IMR-90 (cell line): ENCODE measurements around the gene ACSF2. TPM values are rescaled to one million over a fixed set of nuclear protein-coding genes. Genes with fewer than 3 reads are reported as not detected.

ENCODE experiments used
- ATAC-seq: fragments of 200-7000 bp; cut with Tn5 transposase; 2 replicates; pipeline ENCODE4 v1.9.1; 2020; ENCODE audit warnings: low read depth, mild to moderate bottlenecking, moderate library complexity
- BruUV-seq: library from RNA; stranded (reverse); fragments of 400-500 nt; replicated peaks from 2 replicates; lab custom pipeline; 2021; lab: Mats Ljungman, UMichigan
- CTCF ChIA-PET: fragments of 300-600 bp; formaldehyde crosslinking; extraction: SDS; loops from one replicate; lab custom pipeline; 2021; ENCODE audit warnings: antibody characterized with exemption; lab: Yijun Ruan, JAX
- POLR2A ChIA-PET: fragments of 300-600 bp; sonication (Branson Sonifier 250); formaldehyde crosslinking; loops from one replicate; lab custom pipeline; 2022; ENCODE audit warnings: antibody characterized with exemption; ENCODE audit not compliant: unreplicated experiment; lab: Charles Lee
- DNase-seq: peaks from one replicate; pipeline ENCODE4 v3.0.0; 2013
- H2AFZ ChIP-seq: replicated peaks from 2 replicates; pipeline ENCODE3; 2013; ENCODE audit warnings: low read length, mild to moderate bottlenecking; ENCODE audit not compliant: poor library complexity
- H2AK5ac ChIP-seq: 2 replicates; pipeline ENCODE4 v1.6.1; 2013; ENCODE audit warnings: low read depth, low read length, inconsistent platforms
- H2AK9ac ChIP-seq: replicated peaks from 2 replicates; pipeline ENCODE3; 2013; ENCODE audit warnings: mild to moderate bottlenecking, low read depth, low read length, moderate library complexity; ENCODE audit not compliant: poor library complexity
- H2BK120ac ChIP-seq: 2 replicates; pipeline ENCODE4 v1.6.1; 2013; ENCODE audit warnings: low read depth, low read length, inconsistent platforms
- H2BK15ac ChIP-seq: 3 replicates; pipeline ENCODE4 v1.6.1; 2013; ENCODE audit warnings: low read depth, low read length, inconsistent platforms
- H2BK20ac ChIP-seq: 2 replicates; pipeline ENCODE4 v1.6.1; 2013; ENCODE audit warnings: low read depth, mild to moderate bottlenecking, inconsistent platforms, low read length, moderate library complexity
- H2BK5ac ChIP-seq: 2 replicates; pipeline ENCODE4 v1.6.1; 2013; ENCODE audit warnings: mild to moderate bottlenecking, low read depth, low read length, inconsistent platforms; ENCODE audit not compliant: poor library complexity, severe bottlenecking
- H3K14ac ChIP-seq: replicated peaks from 2 replicates; pipeline ENCODE4 v1.6.1; 2013; ENCODE audit warnings: low read depth, low read length, inconsistent platforms
- H3K18ac ChIP-seq: 2 replicates; pipeline ENCODE4 v1.6.1; 2013; ENCODE audit warnings: low read depth, low read length, control low read depth
- H3K23ac ChIP-seq: 2 replicates; pipeline ENCODE4 v1.6.1; 2013; ENCODE audit warnings: low read depth, low read length, inconsistent platforms
- H3K27ac ChIP-seq: 2 replicates; pipeline ENCODE4 v1.5.1; 2013; ENCODE audit warnings: mild to moderate bottlenecking, control low read depth, low read length; ENCODE audit not compliant: insufficient read depth
- H3K27me3 ChIP-seq: 2 replicates; pipeline ENCODE4 v1.6.1; 2013; ENCODE audit warnings: low read length; ENCODE audit not compliant: control insufficient read depth, insufficient read depth
- H3K36me3 ChIP-seq: 2 replicates; pipeline ENCODE4 v1.6.1; 2013; ENCODE audit warnings: low read length, mixed read lengths; ENCODE audit not compliant: control insufficient read depth, insufficient read depth
- H3K4ac ChIP-seq: 2 replicates; pipeline ENCODE4 v1.6.1; 2013; ENCODE audit warnings: low read depth, low read length, inconsistent platforms
- H3K4me1 ChIP-seq: 2 replicates; pipeline ENCODE4 v1.6.1; 2013; ENCODE audit warnings: low read length, mixed read lengths; ENCODE audit not compliant: control insufficient read depth, insufficient read depth
- H3K4me2 ChIP-seq: 2 replicates; pipeline ENCODE4 v1.6.1; 2013; ENCODE audit warnings: low read depth, mild to moderate bottlenecking, control low read depth, low read length, moderate library complexity
- H3K4me3 ChIP-seq: 2 replicates; pipeline ENCODE4 v1.5.1; 2013; ENCODE audit warnings: low read depth, mild to moderate bottlenecking, control low read depth, low read length, moderate library complexity; ENCODE audit not compliant: insufficient read depth
- H3K56ac ChIP-seq: 2 replicates; pipeline ENCODE4 v1.6.1; 2013; ENCODE audit warnings: low read length, inconsistent platforms; ENCODE audit not compliant: insufficient read depth; ENCODE audit errors: extremely low read depth
- H3K79me1 ChIP-seq, 2 experiments: 2 replicates each; pipeline ENCODE4 v1.6.1; 2013; ENCODE audit warnings: low read length in 2 of 2, inconsistent platforms in 1 of 2, low read depth in 1 of 2
- H3K9ac ChIP-seq: 2 replicates; pipeline ENCODE4 v1.6.1; 2013; ENCODE audit warnings: low read depth, low read length, control low read depth
- H3K9me1 ChIP-seq: 2 replicates; pipeline ENCODE4 v1.6.1; 2013; ENCODE audit warnings: low read length, inconsistent platforms; ENCODE audit not compliant: insufficient read depth
- H3K9me3 ChIP-seq: 2 replicates; pipeline ENCODE4 v1.6.1; 2013; ENCODE audit warnings: low read length; ENCODE audit not compliant: control insufficient read depth, insufficient read depth
- H4K20me1 ChIP-seq: 2 replicates; pipeline ENCODE4 v1.6.1; 2013; ENCODE audit warnings: low read length, inconsistent platforms; ENCODE audit not compliant: insufficient read depth
- H4K5ac ChIP-seq: 2 replicates; pipeline ENCODE4 v1.6.1; 2013; ENCODE audit warnings: mild to moderate bottlenecking, low read depth, low read length, control low read depth
- H4K8ac ChIP-seq, 2 experiments: 2 replicates each; pipeline ENCODE4 v1.6.1; 2013; ENCODE audit warnings: low read depth in 2 of 2, low read length in 2 of 2, control low read depth in 1 of 2, inconsistent platforms in 1 of 2
- H4K91ac ChIP-seq: 2 replicates; pipeline ENCODE4 v1.6.1; 2013; ENCODE audit warnings: low read depth, low read length, inconsistent platforms; ENCODE audit not compliant: insufficient read depth
- CEBPB ChIP-seq: IDR thresholded peaks from 2 replicates; pipeline ENCODE4 v1.6.1; 2012; ENCODE audit warnings: low read depth, low read length, improper control_type of control experiment
- CTCF ChIP-seq: conservative IDR thresholded peaks from 2 replicates; pipeline ENCODE4 v1.5.1; 2012; ENCODE audit warnings: mild to moderate bottlenecking, low read depth, low read length, improper control_type of control experiment
- MXI1 ChIP-seq: IDR thresholded peaks from 2 replicates; pipeline ENCODE4 v1.6.1; 2012; ENCODE audit warnings: low read depth, mild to moderate bottlenecking, low read length, moderate library complexity, borderline replicate concordance
- NFE2L2 ChIP-seq: fragments of 150-350 bp; IDR thresholded peaks from 2 replicates; pipeline ENCODE4 v1.6.1; 2016; ENCODE audit warnings: low read depth, mild to moderate bottlenecking, low read length
- USF2 ChIP-seq: fragments of 150-350 bp; IDR thresholded peaks from 2 replicates; pipeline ENCODE4 v1.6.1; 2017; ENCODE audit warnings: mild to moderate bottlenecking, antibody characterized with exemption, low read length, low read depth
- WGBS, 2 experiments: methylation state at CpG; one replicate each; pipeline versions ENCODE4 v1.1.5 to v1.1.7; 2013; ENCODE audit warnings: missing lambda C conversion rate in 2 of 2; ENCODE audit not compliant: insufficient read length in 1 of 2; ENCODE audit errors: extremely low coverage in 2 of 2; 5-methylcytosine and 5-hydroxymethylcytosine counted together
- dilution Hi-C: fragments of 300-500 bp; cut with HindIII; formaldehyde crosslinking; loops from one replicate; pipeline ENCODE4 v1.14.3; 2018; ENCODE audit warnings: low sequenced_read_pairs; ENCODE audit not compliant: unreplicated experiment
- in situ Hi-C: fragments of 300-500 bp; cut with MboI; formaldehyde crosslinking; loops from 3 replicates; pipeline ENCODE4 v1.14.3; 2019; ENCODE audit warnings: low sequenced_read_pairs, inconsistent platforms, mixed read lengths
- intact Hi-C: fragments of 100-400 bp; cut with micrococcal nuclease; formaldehyde crosslinking; loops from 2 replicates; pipeline ENCODE4 v1.10.0; 2022
- polyA plus RNA-seq, 3 experiments: library from polyadenylated mRNA; depleted of rRNA; stranded (reverse); fragments of >200 nt; gene quantifications; 2 replicates each; pipeline ENCODE4 v1.2.3, GENCODE V29; 2012; ENCODE audit warnings: low replicate concordance in 1 of 3
- total RNA-seq: library from RNA; depleted of rRNA; stranded (reverse); fragments of >200 nt; gene quantifications from 2 replicates; pipeline ENCODE4 v1.2.3, GENCODE V29; 2012

The ACSF2 gene
- total and polyA plus RNA-seq, 2 of the 4 experiments (the other 2 are of a cell fraction): 18.5 to 27.2 TPM

- H4K5ac ChIP-seq: no peak overlapping the region
- dilution Hi-C loops: no loop called here
- in situ Hi-C loops: no loop called here
- H2BK5ac ChIP-seq: no peak overlapping the region
- H2BK120ac ChIP-seq: no peak overlapping the region
- POLR2A ChIA-PET: no interaction called here
- no CpG with 5 or more reads among the region's 4 CpGs for WGBS, 2 experiments
- H2AK5ac ChIP-seq: no peak overlapping the region
- H2BK20ac ChIP-seq: no peak overlapping the region
- ATAC-seq (no peak), DNase-seq (no peak)
- H3K27ac ChIP-seq: no peak overlapping the region
- no peak overlapping the region for H3K14ac ChIP-seq
- peaks cover 1% of the 10 kb centered on the region; the same call in 1 of the 2 replicates for H3K36me3 ChIP-seq
- no peaks in the 10 kb centered on the region for H3K9me3 ChIP-seq
- no peak overlapping the region for H3K9ac ChIP-seq
- no peak for TF ChIP-seq USF2
- no peak for TF ChIP-seq NFE2L2
- TF ChIP-seq MXI1: no peak
- TF ChIP-seq CTCF: no peak
- TF ChIP-seq CEBPB: no peak
- 0 out of 2 replicates have a peak, but pooled peaks cover 3% of the 10 kb centered on the region for H3K9me1 ChIP-seq
- intact Hi-C loops: no loop called here
- H3K4me2 ChIP-seq: no peak overlapping the region
- no peak overlapping the region for H3K18ac ChIP-seq
- peaks cover 25% of the 10 kb centered on the region for H3K27me3 ChIP-seq
- no peak overlapping the region for H2AFZ ChIP-seq
- no peak overlapping the region for H3K23ac ChIP-seq
- no peaks in the 10 kb centered on the region for H3K79me1 ChIP-seq
- H3K4me1 ChIP-seq: peaks cover 2% of the 10 kb centered on the region
- no peak overlapping the region for H4K8ac ChIP-seq
- H2BK15ac ChIP-seq: no peak overlapping the region
- H2AK9ac ChIP-seq: no peak overlapping the region
- H4K91ac ChIP-seq: no peak overlapping the region
- H3K4me3 ChIP-seq: no peak overlapping the region
- H4K20me1 ChIP-seq: no peaks in the 10 kb centered on the region; the same call in 1 of the 2 replicates
- no TSS peak for BruUV-seq
- H3K56ac ChIP-seq: no peak overlapping the region
- no peak overlapping the region for H3K4ac ChIP-seq
- CTCF ChIA-PET: no interaction called here
Observed at GRCh38 chr17:50464736-50465135, 38.7 kb downstream of the ACSF2 start.
